MM.1S (cell line): ENCODE measurements around the gene FARP1.

Experiments
- CTCF ChIP-seq: fragments of 300-600 bp; sonication (generic); IDR thresholded peaks from 2 replicates; pipeline ENCODE4 v1.5.1; 2016; ENCODE audit warnings: antibody characterized with exemption, low read length, mixed read lengths
- EZH2 ChIP-seq: fragments of 300-600 bp; sonication (generic); optimal IDR thresholded peaks from 2 replicates; pipeline ENCODE3; 2017; ENCODE audit warnings: low read depth, mild to moderate bottlenecking, antibody characterized with exemption, low read length, mixed read lengths

GRCh38 chr13:98157609-98158008 lies 14.7 kb downstream of the FARP1 start:
- TF ChIP-seq CTCF (no peak), EZH2 (no peak)
